Measurements from ENCODE around the gene AKAP13. TPM values are rescaled to one million over a fixed set of nuclear protein-coding genes. Genes with fewer than 3 reads are reported as not detected.

The AKAP13 gene
- total RNA-seq, 6 donors from 2014 or later: 329 to 1,278 (median 748) TPM

- Histone ChIP-seq H3K4me3 (no peak overlapping the region), H3K9me3 (no peaks in the 10 kb centered on the region), H3K27ac (peak overlapping the region in 3 of 4 donors; percentile 45 to 68 (median 55)), H3K36me3 (peaks cover 0 to 4% (median 3%) of the 10 kb centered on the region in 4 donors), H3K27me3 (no peaks in the 10 kb centered on the region), H3K4me1 (peaks cover 31 to 83% (median 57%) of the 10 kb centered on the region in 4 donors)
- no peak for DNase-seq
- TF ChIP-seq POLR2A (IDR thresholded peaks at IDR 0.05) (no peak), CTCF (IDR thresholded peaks at IDR 0.05) (no peak), POLR2AphosphoS5 (IDR thresholded peaks at IDR 0.05) (no peak), EP300 (IDR thresholded peaks at IDR 0.05) (no peak)
- peak in 1 of 2 donors; percentile 24 for ATAC-seq (ENCODE audit: low FRiP score in 2 of 2)
- WGBS, 2 donors: 33 to 39% methylated on average over 5 of the region's 5 CpGs
Measured at GRCh38 chr15:85558848-85559247, 178.4 kb downstream of the AKAP13 start.

GRCh38 chr15:85559530-85559929 lies 179.1 kb downstream of the AKAP13 start:
- 88 to 92% methylated on average over 7 of the region's 7 CpGs for WGBS, 2 donors
- Histone ChIP-seq H3K27ac (peak overlapping the region in 2 of 4 donors; percentile 55 to 68), H3K4me1 (peaks cover 33 to 83% (median 61%) of the 10 kb centered on the region in 4 donors), H3K4me3 (no peak overlapping the region), H3K27me3 (no peaks in the 10 kb centered on the region), H3K36me3 (peaks cover 0 to 4% (median 2%) of the 10 kb centered on the region in 4 donors), H3K9me3 (no peaks in the 10 kb centered on the region)
- ATAC-seq (ENCODE audit: low FRiP score in 2 of 2) (no peak), DNase-seq (no peak)
- TF ChIP-seq CTCF (IDR thresholded peaks at IDR 0.05): no peak
- no peak for TF ChIP-seq POLR2AphosphoS5 (IDR thresholded peaks at IDR 0.05)
- no peak for TF ChIP-seq POLR2A (IDR thresholded peaks at IDR 0.05)

- H3K27ac ChIP-seq: peak overlapping the region; percentile 46 to 71 (median 64)
- 71 to 86% methylated on average over 6 of the region's 6 CpGs for WGBS, 2 donors
- ATAC-seq (ENCODE audit: low FRiP score in 2 of 2): no peak
- TF ChIP-seq POLR2A (IDR thresholded peaks at IDR 0.05) (no peak), EP300 (IDR thresholded peaks at IDR 0.05) (no peak), POLR2AphosphoS5 (IDR thresholded peaks at IDR 0.05) (no peak), CTCF (IDR thresholded peaks at IDR 0.05) (no peak)
- peaks cover 0 to 4% (median 2%) of the 10 kb centered on the region in 4 donors for H3K36me3 ChIP-seq
- peaks cover 29 to 76% (median 56%) of the 10 kb centered on the region in 4 donors for H3K4me1 ChIP-seq
- H3K27me3 ChIP-seq: no peaks in the 10 kb centered on the region
- H3K9me3 ChIP-seq: no peaks in the 10 kb centered on the region
- no peak overlapping the region for H3K4me3 ChIP-seq
- no peak for DNase-seq
Measured at GRCh38 chr15:85562824-85563223, 182.4 kb downstream of the AKAP13 start.

- 47 to 52% methylated on average over 3 of the region's 3 CpGs for WGBS, 2 donors
- peak overlapping the region; percentile 46 to 74 (median 72) for H3K27ac ChIP-seq
Measured at GRCh38 chr15:85563328-85563727, 182.9 kb downstream of the AKAP13 start.

GRCh38 chr15:85563731-85564130 lies 183.3 kb downstream of the AKAP13 start:
- DNase-seq (no peak), ATAC-seq (ENCODE audit: low FRiP score in 2 of 2) (peak in 1 of 2 donors; percentile 58)
- Histone ChIP-seq H3K4me3 (no peak overlapping the region), H3K27me3 (no peaks in the 10 kb centered on the region), H3K27ac (peak overlapping the region; percentile 39 to 74 (median 63)), H3K36me3 (peaks cover 0 to 4% (median 2%) of the 10 kb centered on the region in 4 donors), H3K9me3 (no peaks in the 10 kb centered on the region), H3K4me1 (peaks cover 32 to 76% (median 57%) of the 10 kb centered on the region in 4 donors)
- WGBS, 2 donors: 74 to 78% methylated on average over 1 of the region's 1 CpG
- TF ChIP-seq POLR2AphosphoS5 (IDR thresholded peaks at IDR 0.05): no peak
- no peak for TF ChIP-seq EP300 (IDR thresholded peaks at IDR 0.05)
- TF ChIP-seq CTCF (IDR thresholded peaks at IDR 0.05): no peak
- TF ChIP-seq POLR2A (IDR thresholded peaks at IDR 0.05): no peak

More at GRCh38 chr15:85563328-85563727, 182.9 kb downstream of the AKAP13 start:
- Histone ChIP-seq H3K36me3 (peaks cover 0 to 4% (median 2%) of the 10 kb centered on the region in 4 donors), H3K4me1 (peaks cover 28 to 76% (median 57%) of the 10 kb centered on the region in 4 donors), H3K27me3 (no peaks in the 10 kb centered on the region), H3K9me3 (no peaks in the 10 kb centered on the region), H3K4me3 (no peak overlapping the region)
- TF ChIP-seq POLR2AphosphoS5 (IDR thresholded peaks at IDR 0.05): no peak
- TF ChIP-seq EP300 (IDR thresholded peaks at IDR 0.05): peak in 1 of 4 donors; percentile 76
- peak in 1 of 4 donors; percentile 13 for TF ChIP-seq POLR2A (IDR thresholded peaks at IDR 0.05)
- DNase-seq (peak in 1 of 2 donors; percentile 64), ATAC-seq (ENCODE audit: low FRiP score in 2 of 2) (peak; percentile 66 to 89)
